Left lobe of liver (tissue), 1 donor: ENCODE measurements around the gene USP17L13. TPM values are rescaled to one million over a fixed set of nuclear protein-coding genes. Genes with fewer than 3 reads are reported as not detected.

Experiments
- total RNA-seq: library from RNA; stranded (reverse); gene quantifications from one replicate; pipeline ENCODE4 v1.2.1, GENCODE V29; 2021
- donor health status: DM: no; HTN: yes; CAD: no.

USP17L13 gene
- total RNA-seq, 1 donor from 2014 or later, result not detected

Other genes with a start within 250 kb of the USP17L13 start
- not detected for gene FAM90A26, start 54.5 kb upstream of the USP17L13 start, total RNA-seq
- gene USP17L10, start 14.2 kb upstream of the USP17L13 start, total RNA-seq, result not detected
- gene USP17L11, start 9.5 kb upstream of the USP17L13 start, total RNA-seq, result not detected
- gene USP17L12, start 4.7 kb upstream of the USP17L13 start, total RNA-seq, result not detected
- not detected for gene USP17L15, start 9.5 kb downstream of the USP17L13 start, total RNA-seq
- not detected for gene USP17L17, start 19.0 kb downstream of the USP17L13 start, total RNA-seq
- not detected for gene USP17L18, start 23.7 kb downstream of the USP17L13 start, total RNA-seq
- gene USP17L19, start 28.5 kb downstream of the USP17L13 start, total RNA-seq, result not detected
- not detected for gene USP17L20, start 33.2 kb downstream of the USP17L13 start, total RNA-seq
- not detected for gene USP17L21, start 38.0 kb downstream of the USP17L13 start, total RNA-seq
- gene USP17L22, start 42.7 kb downstream of the USP17L13 start, total RNA-seq, result not detected
- gene USP17L24, start 100.3 kb downstream of the USP17L13 start, total RNA-seq, result not detected
- not detected for gene USP17L25, start 105.0 kb downstream of the USP17L13 start, total RNA-seq
- not detected for gene USP17L26, start 109.8 kb downstream of the USP17L13 start, total RNA-seq
- not detected for gene USP17L5, start 114.5 kb downstream of the USP17L13 start, total RNA-seq
- gene USP17L27, start 119.3 kb downstream of the USP17L13 start, total RNA-seq, result not detected
- gene USP17L28, start 124.0 kb downstream of the USP17L13 start, total RNA-seq, result not detected
- not detected for gene USP17L29, start 128.7 kb downstream of the USP17L13 start, total RNA-seq
- not detected for gene USP17L30, start 138.2 kb downstream of the USP17L13 start, total RNA-seq
- not detected for gene DEFB131A, start 219.5 kb downstream of the USP17L13 start, total RNA-seq